OCI-LY1 (cell line): ENCODE results near the gene MICAL1.

Source experiments
- H2AFZ ChIP-seq: fragments of 200-600 bp; sonication (generic), shearing (Covaris generic); 2 replicates; pipeline ENCODE4 v1.6.0; 2014; ENCODE audit warnings: antibody characterized with exemption, mild to moderate bottlenecking, low read length
- H3F3A ChIP-seq: fragments of 200-600 bp; sonication (generic), shearing (Covaris generic); 2 replicates; pipeline ENCODE4 v1.6.0; 2014; ENCODE audit warnings: mild to moderate bottlenecking, antibody characterized with exemption, low read length, moderate library complexity; ENCODE audit not compliant: insufficient read depth
- H3K27ac ChIP-seq: fragments of 200-600 bp; sonication (generic); 2 replicates; pipeline ENCODE4 v1.5.1; 2014; ENCODE audit warnings: low read length, mixed run types, mild to moderate bottlenecking, low read depth; ENCODE audit not compliant: poor library complexity, severe bottlenecking
- H3K27me3 ChIP-seq: fragments of 200-600 bp; sonication (generic); 2 replicates; pipeline ENCODE4 v1.6.0; 2014; ENCODE audit warnings: antibody characterized with exemption, mild to moderate bottlenecking, low read length, moderate library complexity; ENCODE audit not compliant: insufficient read depth
- H3K36me3 ChIP-seq: fragments of 200-600 bp; sonication (generic); 2 replicates; pipeline ENCODE4 v1.6.1; 2014; ENCODE audit warnings: mild to moderate bottlenecking, antibody characterized with exemption, low read length, moderate library complexity, mixed read lengths; ENCODE audit not compliant: insufficient read depth
- H3K4me1 ChIP-seq: fragments of 200-600 bp; sonication (generic); 2 replicates; pipeline ENCODE4 v1.5.1; 2014; ENCODE audit warnings: mild to moderate bottlenecking, low read length, moderate library complexity; ENCODE audit not compliant: insufficient read depth, severe bottlenecking
- H3K4me2 ChIP-seq: fragments of 200-600 bp; sonication (generic), shearing (Covaris generic); 2 replicates; pipeline ENCODE4 v1.6.1; 2014; ENCODE audit warnings: low read length
- H3K4me3 ChIP-seq: fragments of 200-600 bp; sonication (generic); 2 replicates; pipeline ENCODE4 v1.5.1; 2014; ENCODE audit warnings: low read length, low read depth, mild to moderate bottlenecking, mixed read lengths; ENCODE audit not compliant: poor library complexity, severe bottlenecking
- H3K79me2 ChIP-seq: fragments of 200-600 bp; shearing (Covaris generic); 2 replicates; pipeline ENCODE4 v1.6.1; 2016; ENCODE audit warnings: mixed run types, low read length, mixed read lengths; ENCODE audit not compliant: insufficient read depth
- H3K9ac ChIP-seq: fragments of 200-600 bp; sonication (generic), shearing (Covaris generic); 2 replicates; pipeline ENCODE4 v1.6.1; 2014; ENCODE audit warnings: mild to moderate bottlenecking, low read length, mixed read lengths
- H3K9me2 ChIP-seq: fragments of 200-600 bp; sonication (generic), shearing (Covaris generic); 2 replicates; pipeline ENCODE4 v1.6.1; 2014; ENCODE audit warnings: low read depth, mild to moderate bottlenecking, low read length, mixed read lengths
- H3K9me3 ChIP-seq: fragments of 200-600 bp; shearing (Covaris generic); 2 replicates; pipeline ENCODE4 v1.6.1; 2014; ENCODE audit warnings: low read length, mixed read lengths
- H4K20me1 ChIP-seq: fragments of 200-600 bp; sonication (generic), shearing (Covaris generic); 2 replicates; pipeline ENCODE4 v1.6.0; 2016; ENCODE audit warnings: mild to moderate bottlenecking, low read length; ENCODE audit not compliant: insufficient read depth
- EZH2 ChIP-seq: fragments of 200-600 bp; sonication (generic), shearing (Covaris generic); IDR thresholded peaks from 2 replicates; pipeline ENCODE4 v1.8.0; 2017; ENCODE audit warnings: borderline replicate concordance, mixed run types, mild to moderate bottlenecking, antibody characterized with exemption, low read length, moderate library complexity, mixed read lengths
- TF ChIP-seq, protein P1 (sequence below): fragments of 200-600 bp; sonication (generic), shearing (Covaris generic); IDR thresholded peaks from 2 replicates; pipeline ENCODE4 v1.5.1; 2017; ENCODE audit warnings: mild to moderate bottlenecking, antibody characterized with exemption, low read length, moderate library complexity, mixed read lengths

The MICAL1 gene

DNA sequence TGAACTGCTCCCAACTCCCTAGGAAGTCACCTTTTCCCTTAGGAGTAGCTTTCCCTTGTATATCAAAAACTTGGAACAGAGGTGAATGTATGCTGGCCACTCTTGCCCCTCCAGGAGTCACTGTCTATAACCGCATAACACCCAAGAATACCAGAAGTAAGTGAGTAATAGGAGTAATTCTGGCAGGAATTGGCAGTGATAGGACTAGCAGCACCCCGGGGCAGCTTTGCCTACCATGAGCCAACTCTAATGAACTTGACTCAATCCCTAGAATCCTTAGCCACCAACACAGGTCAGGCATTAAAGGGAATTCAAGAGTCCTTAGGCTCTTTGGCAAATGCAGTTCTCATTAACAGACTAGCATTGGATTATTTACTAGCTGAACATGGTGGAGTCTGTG, 44.5 kb downstream of the MICAL1 start:
- Histone ChIP-seq H3K4me2 (no peak overlapping the region), H4K20me1 (no peaks in the 10 kb centered on the region), H2AFZ (no peak overlapping the region), H3K9ac (no peak overlapping the region), H3K4me1 (no peaks in the 10 kb centered on the region), H3F3A (no peaks in the 10 kb centered on the region), H3K27ac (no peak overlapping the region), H3K36me3 (no peaks in the 10 kb centered on the region), H3K27me3 (no peaks in the 10 kb centered on the region), H3K4me3 (no peak overlapping the region), H3K9me2 (no peaks in the 10 kb centered on the region), H3K79me2 (no peaks in the 10 kb centered on the region), H3K9me3 (no peaks in the 10 kb centered on the region)
- TF ChIP-seq EZH2, result no peak
- TF ChIP-seq, protein P1, sequence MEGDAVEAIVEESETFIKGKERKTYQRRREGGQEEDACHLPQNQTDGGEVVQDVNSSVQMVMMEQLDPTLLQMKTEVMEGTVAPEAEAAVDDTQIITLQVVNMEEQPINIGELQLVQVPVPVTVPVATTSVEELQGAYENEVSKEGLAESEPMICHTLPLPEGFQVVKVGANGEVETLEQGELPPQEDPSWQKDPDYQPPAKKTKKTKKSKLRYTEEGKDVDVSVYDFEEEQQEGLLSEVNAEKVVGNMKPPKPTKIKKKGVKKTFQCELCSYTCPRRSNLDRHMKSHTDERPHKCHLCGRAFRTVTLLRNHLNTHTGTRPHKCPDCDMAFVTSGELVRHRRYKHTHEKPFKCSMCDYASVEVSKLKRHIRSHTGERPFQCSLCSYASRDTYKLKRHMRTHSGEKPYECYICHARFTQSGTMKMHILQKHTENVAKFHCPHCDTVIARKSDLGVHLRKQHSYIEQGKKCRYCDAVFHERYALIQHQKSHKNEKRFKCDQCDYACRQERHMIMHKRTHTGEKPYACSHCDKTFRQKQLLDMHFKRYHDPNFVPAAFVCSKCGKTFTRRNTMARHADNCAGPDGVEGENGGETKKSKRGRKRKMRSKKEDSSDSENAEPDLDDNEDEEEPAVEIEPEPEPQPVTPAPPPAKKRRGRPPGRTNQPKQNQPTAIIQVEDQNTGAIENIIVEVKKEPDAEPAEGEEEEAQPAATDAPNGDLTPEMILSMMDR, result no peak

DNA sequence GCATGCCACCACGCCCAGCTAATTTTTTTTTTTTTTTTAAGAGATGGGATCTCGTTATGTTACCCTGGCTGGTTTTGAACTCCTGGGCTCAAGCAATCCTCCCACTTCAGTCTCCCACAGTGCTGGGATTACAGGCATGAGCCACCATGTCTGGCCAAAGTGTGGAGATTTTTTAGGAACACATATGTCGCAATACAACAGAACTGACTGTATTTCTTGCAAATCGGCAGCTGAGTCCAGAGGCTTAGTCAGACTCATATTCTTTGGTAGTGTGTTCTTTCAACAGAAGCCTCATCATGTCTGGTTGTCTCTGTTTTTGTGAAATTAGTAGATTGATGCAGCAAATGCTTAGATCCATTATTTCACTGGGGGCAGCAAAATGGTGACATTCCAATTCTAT, 49.4 kb downstream of the MICAL1 start:
- H2AFZ ChIP-seq, result no peak overlapping the region
- H3K4me2 ChIP-seq, result no peak overlapping the region
- H3K4me3 ChIP-seq, result no peak overlapping the region
- H3K27ac ChIP-seq, result no peak overlapping the region
- H4K20me1 ChIP-seq, result no peaks in the 10 kb centered on the region
- H3K36me3 ChIP-seq, result no peaks in the 10 kb centered on the region
- no peaks in the 10 kb centered on the region for H3K79me2 ChIP-seq
- no peaks in the 10 kb centered on the region for H3K4me1 ChIP-seq
- H3K9me2 ChIP-seq, result no peaks in the 10 kb centered on the region
- no peak for TF ChIP-seq EZH2
- TF ChIP-seq, protein P1, result no peak
- no peaks in the 10 kb centered on the region for H3K9me3 ChIP-seq
- no peaks in the 10 kb centered on the region for H3K27me3 ChIP-seq
- no peak overlapping the region for H3K9ac ChIP-seq
- H3F3A ChIP-seq, result no peaks in the 10 kb centered on the region

DNA sequence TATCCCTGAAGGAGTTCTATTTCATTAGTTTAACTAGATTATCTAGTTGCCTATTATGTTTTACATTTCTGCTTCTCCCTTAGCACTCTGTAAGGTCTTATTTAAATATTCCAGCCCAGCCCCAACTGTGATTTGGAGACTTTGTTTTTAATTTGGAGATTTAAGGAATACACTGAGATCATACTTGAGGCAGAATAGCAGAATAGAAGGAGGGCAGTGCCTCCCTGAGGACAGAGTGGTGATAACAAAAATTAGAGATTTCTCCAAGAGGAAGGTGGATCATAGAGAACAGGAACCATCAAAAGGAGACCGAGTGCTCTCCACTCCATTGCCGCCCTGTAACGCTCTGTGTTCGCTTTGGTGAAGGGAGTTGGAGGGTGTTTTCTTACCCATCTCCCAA, 58.6 kb downstream of the MICAL1 start:
- no peak overlapping the region for H3K9ac ChIP-seq
- no peaks in the 10 kb centered on the region for H3K9me2 ChIP-seq
- no peaks in the 10 kb centered on the region for H3K79me2 ChIP-seq
- H3K4me3 ChIP-seq, result no peak overlapping the region
- no peaks in the 10 kb centered on the region for H3K36me3 ChIP-seq
- no peak for TF ChIP-seq EZH2
- TF ChIP-seq, protein P1, result no peak
- H4K20me1 ChIP-seq, result no peaks in the 10 kb centered on the region
- H3K9me3 ChIP-seq, result no peaks in the 10 kb centered on the region
- no peaks in the 10 kb centered on the region for H3F3A ChIP-seq
- H3K27me3 ChIP-seq, result no peaks in the 10 kb centered on the region
- no peak overlapping the region for H3K4me2 ChIP-seq
- no peaks in the 10 kb centered on the region for H3K4me1 ChIP-seq
- H3K27ac ChIP-seq, result no peak overlapping the region
- H2AFZ ChIP-seq, result no peak overlapping the region
